Measurements from ENCODE around the gene SEL1L3.

Gene SEL1L3

DNA sequence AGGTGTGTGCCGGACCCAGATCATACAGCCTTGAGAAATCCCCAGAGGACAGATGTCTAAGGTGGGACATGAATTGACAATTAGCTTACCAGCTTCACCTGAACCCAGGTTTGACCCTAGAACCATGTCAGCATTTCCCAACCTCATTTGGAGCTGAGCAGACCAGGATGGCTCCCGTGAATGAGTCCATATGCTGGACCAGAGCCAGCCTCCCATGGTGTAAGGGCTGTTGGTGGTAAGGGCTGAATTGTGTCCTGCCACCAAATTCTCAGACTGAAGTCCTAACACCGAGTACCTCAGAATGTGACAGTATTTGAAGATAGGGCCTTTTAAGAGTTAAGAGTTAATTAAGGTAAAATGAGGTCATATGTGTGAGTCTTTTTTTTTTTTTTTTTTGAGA, 118.8 kb downstream of the SEL1L3 start:
- no peak for ATAC-seq
- no peak for DNase-seq

DNA sequence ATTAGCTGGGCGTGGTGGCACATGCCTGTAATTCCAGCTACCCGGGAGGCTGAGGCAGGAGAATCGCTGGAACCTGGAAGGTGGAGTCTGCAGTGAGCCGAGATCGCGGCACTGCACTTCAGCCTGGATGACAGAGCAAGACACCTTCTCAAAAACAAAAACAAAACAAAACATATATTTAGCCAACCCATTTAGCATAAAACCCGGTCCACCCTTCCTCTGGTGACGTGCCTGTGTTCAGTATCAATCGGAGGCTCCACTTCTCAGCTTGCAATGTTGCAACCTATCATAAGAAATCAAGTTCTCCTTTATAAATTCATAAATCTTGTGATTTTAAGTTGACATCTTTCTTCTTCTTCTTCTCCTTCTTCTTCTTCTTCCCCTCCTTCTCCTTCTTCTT, 133.2 kb downstream of the SEL1L3 start:
- no peak for DNase-seq

DNA sequence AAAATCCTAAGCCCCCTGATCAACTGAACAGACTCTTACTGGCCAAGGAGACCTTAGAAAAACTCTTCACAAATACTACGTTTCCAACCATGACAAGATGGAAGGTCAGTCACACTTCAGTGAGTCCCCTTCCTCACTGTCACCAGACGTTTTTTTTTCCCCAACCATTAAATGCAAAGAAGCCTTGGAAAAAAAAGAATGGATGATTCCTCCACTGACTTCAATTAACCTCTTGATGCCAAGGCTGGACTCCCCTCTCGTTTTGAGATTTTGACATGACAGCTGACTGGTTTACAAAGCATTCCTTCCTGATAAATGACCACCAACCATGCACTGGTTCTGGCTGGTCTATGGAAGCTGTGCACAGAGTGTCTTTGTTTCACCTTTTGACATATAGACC, 133.9 kb downstream of the SEL1L3 start:
- ATAC-seq, result no peak
- no peak for DNase-seq

More for the DNA sequence above, 133.2 kb downstream of the SEL1L3 start:
- ATAC-seq, result no peak

DNA sequence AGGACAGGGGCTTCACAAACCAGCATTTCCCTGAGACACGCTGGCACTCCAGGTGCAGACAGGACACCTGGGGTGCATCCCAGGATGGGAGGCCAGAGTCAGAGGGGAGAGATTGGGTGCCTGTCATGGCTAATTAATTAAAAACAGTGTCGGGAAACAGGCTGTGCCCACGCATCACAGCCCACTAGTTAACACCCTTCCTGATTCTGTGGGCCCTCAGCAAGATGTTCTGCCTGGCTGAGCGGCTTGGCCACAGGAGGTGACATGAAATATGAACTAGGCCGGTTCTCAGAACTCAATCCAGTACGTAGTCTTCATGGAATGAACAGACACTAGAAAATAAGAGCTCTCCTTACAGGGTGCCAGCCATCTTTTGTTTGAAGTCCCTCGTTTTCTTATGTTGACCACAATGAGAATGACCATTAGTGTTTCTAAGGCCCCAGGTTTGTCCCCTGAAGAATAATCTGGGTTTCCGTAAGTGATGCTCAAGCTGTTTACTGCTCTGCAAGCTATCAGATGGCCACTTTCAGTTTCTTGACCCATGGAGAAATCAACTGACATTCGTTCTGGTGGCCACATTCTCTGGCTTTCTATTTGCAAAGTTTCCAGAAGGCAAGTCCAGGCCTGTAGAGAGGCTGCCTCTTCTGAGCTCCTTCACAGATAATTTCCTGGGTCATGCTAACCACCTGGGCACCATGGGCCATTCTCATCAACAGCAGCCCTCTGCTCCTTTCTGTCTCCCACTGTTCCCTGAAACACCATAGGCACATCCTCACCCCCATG, 134.9 kb downstream of the SEL1L3 start:
- no peak for DNase-seq
- no peak for ATAC-seq

DNA sequence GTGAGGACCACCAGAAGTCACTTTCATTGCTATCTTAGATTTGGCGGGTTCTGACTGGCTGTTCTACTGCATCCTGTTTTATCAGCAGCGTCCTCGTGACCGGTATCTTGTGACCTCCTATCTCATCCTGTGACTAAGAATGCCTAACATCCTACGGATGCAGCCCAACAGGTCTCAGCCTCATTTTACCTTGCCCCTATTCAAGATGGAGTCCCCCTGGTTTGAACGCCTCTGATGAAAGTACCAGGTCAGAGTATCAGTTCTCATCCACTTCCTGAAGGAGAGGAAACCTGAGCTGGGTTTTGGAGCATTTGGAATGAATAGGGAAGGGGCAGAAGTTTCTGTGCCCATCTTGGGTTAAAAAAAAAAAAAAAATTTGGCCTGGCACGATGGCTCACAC, 136.9 kb downstream of the SEL1L3 start:
- ATAC-seq (no peak), DNase-seq (no peak)

DNA sequence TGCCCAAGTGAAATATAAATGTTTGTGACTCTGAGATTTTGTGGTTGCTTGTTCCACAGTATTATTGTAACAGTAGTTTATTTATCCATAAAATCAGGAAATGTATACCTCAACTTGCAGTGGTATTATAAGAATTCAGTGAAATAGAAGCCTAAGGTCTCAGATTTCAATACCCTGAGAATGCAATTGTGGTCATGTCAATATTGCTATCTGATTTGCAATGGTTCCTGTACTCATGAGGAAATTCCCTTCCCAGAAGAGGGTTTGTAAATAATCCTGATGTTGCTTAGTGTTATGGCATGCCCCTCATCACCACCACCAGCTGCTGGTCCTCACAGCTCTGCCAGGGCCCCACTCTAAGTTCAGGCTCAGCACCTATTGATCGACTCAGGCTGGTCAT, 139.4 kb downstream of the SEL1L3 start:
- DNase-seq (no peak), ATAC-seq (no peak)

DNA sequence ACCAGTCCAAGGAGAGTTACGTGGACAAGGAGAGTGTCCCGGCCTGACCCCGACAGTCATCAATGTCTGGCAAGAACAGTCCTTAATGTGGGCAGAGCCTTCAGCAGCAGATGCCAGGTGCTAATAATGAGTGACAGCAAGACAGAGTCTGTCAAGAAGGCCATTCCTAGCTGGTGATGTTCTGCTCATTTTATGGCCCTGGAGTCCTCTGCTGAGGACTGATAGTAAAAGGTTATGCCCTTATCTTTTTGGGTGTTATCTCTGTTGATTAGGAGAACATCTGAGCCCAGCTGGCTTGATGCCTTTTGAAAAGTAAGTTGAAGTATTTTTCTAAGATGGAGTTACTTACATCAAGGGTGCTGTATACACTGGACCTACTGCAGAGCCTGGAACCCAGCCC, 139.8 kb downstream of the SEL1L3 start:
- DNase-seq (no peak), ATAC-seq (no peak)

DNA sequence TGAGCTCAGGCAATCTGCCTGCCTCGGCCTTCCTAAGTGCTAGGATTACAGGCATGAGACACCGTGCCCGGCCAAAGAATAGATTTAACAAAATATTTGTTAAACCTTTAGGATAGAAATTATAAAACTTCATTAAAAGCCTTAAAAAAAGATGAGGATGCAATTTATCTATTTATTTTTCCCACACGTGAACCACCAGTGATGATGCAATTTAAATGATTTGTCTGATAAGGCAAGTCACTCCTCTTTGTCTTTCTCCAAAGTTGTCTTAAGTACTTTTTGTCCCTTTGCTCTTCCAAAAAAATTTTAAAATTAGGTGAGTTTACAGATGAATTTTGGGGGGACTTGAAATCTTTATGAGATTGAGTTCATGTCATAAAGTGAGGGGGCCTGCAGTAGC, 149.0 kb downstream of the SEL1L3 start:
- DNase-seq, result no peak
- no peak for ATAC-seq

DNA sequence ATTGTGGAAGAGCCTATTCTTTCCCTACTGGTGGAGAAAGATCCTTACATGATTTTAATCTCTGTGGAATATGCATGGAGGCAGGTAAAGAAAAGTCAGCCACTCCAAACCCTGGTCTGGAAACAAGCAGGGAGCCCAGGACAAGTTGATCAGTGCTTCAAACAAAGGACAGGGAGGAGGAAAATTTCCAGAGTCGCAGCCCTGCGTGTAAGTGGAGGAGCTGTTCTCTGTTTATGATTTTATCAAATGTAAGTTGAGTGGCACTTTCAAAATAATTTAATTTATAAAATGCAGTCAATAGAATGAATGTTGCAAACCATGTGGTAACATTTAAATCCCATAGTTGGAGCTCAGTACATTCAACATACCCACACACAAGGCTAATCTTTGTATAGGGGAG, 150.2 kb downstream of the SEL1L3 start:
- DNase-seq (no peak), ATAC-seq (no peak)

DNA sequence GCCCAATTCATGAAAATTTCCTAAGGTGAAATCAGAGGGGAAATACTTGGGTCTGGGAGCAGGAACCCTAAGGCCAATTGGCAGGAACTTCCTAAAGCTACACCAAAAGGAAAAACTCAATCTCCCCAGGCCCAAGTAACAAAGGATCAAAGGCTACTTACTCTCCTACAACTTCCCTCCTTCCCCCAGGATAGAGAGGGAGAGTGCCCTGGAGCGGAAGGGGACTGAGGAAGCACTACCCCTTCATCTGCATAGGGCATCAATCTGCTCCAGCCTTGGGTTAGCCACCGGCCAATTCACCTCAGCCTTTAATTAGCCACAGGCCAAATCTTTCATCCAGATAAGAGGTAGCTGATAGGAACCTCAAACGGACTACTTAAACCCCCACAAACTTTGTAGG, 152.2 kb downstream of the SEL1L3 start:
- ATAC-seq, result no peak

DNA sequence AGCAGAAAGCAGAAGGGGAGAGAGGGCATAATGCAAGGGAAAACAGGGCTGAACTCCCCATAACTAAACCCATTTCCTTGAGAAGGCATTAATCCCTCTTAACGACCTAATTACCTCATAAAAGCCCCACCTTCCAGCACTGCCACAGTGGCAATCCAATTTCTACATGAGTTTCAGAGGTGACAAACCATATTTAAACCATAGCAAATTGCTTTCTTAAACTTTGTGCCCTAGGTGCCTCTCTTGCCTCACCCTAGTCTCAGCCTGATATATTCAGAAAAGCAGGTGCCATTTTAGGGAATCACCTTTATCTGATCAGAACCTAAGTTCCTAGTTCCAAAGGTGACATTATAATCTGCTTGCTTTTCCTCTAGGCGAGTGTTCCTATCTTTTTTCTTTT, 158.3 kb downstream of the SEL1L3 start:
- no peak for ATAC-seq
- no peak for DNase-seq

More for the DNA sequence above, 152.2 kb downstream of the SEL1L3 start:
- no peak for DNase-seq

DNA sequence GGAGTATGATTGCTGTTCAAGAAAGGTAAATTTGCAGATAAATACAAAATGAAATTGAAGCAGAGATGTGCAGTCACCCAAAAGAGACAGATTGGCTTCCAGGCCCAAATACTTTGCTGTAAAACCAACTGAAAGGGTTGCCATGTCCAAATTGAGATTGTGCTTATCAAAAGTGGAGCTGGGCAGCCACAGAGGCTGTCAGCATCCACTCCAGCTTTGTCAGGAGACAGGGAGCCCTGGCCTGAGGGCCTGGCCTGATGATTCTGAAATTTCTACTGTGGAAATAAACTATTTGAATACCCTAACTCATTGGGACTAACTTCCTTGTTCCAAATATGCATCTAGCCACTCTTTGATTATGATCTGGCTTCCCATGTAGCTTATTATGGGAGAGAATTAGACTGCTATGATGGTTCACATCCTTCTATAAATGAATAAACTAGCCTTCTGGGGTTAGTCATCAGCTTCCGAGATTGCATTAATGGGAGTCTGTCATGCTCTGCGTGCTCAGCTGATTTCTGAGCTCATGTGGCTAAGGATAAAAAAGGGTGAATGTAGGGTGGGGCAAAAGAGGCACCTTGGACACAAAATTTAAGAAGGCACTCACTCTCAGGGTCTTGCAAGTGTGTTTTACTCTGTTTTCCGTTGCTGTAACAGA, 158.9 kb downstream of the SEL1L3 start:
- no peak for ATAC-seq
- no peak for DNase-seq

DNA sequence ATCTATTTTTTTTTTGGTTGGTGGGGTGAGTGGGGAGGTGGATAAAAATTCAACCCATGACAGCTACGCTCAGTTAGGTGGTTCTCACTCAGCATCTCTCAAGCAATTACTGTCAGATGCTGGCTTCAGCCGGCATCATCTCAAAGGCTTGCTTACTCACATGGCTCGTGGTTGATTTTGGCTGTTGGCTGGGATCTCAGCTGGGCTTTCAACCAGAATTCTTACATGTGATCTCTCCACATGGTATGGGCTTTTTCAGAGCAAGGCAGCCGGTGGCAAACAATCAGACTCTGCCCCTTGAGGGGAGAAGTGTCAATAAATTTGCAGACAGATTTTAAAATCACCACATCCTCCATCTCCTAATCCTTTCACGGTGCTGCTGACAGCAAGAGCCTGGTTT, 159.9 kb downstream of the SEL1L3 start:
- ATAC-seq, result no peak

DNA sequence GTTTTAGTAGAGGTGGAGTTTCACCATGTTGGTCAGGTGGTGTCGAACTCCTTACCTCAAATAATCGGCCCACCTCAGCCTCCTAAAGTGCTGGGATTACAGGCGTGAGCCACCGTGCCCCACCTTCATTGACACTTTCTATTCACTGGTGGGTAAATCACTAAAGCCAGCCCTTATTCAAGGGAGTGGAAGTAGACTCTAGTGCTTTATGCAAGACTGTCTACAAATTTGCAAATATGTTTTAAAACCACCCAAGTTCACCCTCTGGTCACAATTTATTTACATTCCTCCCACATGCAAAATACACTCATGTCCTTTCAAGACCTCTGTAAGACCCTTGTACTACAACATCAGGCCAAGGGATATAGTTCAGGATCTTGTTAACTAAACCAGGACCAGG, 162.1 kb downstream of the SEL1L3 start:
- DNase-seq (no peak), ATAC-seq (no peak)

More for the DNA sequence above, 159.9 kb downstream of the SEL1L3 start:
- DNase-seq, result no peak

DNA sequence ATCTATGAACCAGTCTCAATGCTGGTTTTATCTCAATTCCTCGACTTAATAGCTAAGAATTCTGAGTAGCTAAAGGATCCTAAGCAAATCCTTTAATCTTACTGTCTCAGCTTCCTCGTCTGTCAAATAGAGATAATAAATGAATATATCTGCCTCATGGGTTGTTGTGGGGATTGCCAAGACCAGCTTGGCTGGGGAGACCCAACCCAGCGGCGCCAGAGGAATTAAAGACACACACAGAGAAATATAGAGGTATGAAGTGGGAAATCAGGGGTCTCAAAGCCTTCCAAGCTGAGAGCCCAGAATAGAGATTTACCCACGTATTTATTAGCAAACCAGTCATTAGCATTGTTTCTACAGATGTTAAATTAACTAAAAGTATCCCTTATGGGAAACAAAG, 165.3 kb downstream of the SEL1L3 start:
- DNase-seq (no peak), ATAC-seq (no peak)

All from stimulated activated naive CD8-positive, alpha-beta T cell treated with anti-CD3 and anti-CD28 coated beads, Interleukin-15, Interleukin-2, amounts not matched to agents 100 U/mL and 50 U/mL, for 24 hours (primary cell).